ENCODE measurements around the gene NPB.
"Not testable (repeated sequence)": the region's sequence is repeated elsewhere in the genome, so short reads cannot be mapped to it uniquely, and the experiment has no call there.

The NPB gene

DNA sequence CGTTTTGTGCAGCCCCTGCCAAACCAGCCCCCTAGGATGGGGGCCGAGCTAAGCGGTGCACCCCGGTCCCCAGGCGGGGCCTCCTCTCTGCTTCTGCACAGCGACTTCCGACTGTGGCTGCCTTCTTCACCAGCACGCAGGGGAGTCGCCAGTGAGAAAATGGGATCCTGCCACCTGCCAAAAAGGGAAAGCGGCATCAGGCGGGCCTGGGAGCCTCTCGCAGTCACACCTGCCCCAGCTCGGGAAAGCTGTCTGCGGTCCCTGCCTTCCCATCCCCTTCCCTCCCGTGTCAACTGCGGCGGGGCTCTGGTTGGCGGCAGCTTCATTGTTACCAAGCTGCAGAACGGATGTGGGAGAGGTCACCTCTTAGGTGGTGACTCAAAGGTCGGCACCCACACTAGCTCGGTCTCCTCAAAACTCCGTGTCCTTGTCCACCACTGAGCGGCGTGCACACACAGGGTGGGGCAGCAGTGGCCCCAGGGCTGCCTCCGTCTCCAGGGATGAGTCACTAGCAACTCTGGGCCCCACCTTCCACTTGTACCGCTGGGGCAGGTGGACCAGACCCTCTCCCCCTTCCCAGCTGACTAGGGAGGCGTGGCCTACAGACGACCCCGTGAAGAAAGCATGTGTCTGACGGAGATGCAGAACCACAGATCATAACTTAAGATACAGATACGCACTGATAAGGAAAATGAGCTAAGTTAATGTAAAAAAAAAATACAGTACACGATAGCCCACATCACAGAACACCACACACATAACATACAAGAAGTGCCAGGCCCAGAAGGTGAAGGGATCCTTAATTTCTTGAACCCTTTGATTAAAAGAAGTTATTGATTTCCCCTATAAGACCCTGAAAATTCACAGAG, 10.6 kb downstream of the NPB start:
- no peak for DNase-seq

DNA sequence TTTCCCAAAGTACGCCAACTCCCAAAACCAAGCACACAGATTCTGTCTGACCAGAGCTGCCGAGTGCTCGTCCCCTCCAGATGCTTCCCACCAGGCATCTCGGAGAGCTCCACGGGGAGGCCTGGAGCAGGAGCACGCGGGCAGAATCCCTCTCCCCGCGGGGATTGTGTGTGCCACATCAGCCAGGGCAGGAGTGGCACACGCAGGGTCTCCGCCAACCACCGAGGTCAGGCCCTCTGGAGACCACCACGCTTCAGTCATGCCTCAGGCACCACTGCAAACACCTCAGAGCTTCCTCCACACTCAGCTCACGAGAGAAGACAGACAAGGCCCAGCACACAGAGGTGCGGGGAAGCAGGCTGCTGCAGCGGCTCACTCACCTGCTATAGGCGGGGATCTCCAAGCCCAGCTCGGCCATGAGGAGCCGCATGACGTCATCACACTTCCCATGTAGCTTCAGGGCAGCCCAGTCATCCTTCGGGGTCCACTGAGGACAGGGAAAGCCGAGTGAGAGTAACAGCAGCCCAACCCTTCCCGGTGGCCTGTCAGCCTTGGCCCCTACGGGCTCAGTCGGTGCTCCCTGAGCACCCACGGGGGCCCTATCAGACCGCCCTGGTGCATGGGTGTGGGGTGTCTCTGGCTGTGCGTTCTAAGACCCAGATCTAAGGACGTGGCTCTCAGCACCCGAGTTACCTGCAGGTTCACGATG, 11.5 kb downstream of the NPB start:
- DNase-seq: no peak

DNA sequence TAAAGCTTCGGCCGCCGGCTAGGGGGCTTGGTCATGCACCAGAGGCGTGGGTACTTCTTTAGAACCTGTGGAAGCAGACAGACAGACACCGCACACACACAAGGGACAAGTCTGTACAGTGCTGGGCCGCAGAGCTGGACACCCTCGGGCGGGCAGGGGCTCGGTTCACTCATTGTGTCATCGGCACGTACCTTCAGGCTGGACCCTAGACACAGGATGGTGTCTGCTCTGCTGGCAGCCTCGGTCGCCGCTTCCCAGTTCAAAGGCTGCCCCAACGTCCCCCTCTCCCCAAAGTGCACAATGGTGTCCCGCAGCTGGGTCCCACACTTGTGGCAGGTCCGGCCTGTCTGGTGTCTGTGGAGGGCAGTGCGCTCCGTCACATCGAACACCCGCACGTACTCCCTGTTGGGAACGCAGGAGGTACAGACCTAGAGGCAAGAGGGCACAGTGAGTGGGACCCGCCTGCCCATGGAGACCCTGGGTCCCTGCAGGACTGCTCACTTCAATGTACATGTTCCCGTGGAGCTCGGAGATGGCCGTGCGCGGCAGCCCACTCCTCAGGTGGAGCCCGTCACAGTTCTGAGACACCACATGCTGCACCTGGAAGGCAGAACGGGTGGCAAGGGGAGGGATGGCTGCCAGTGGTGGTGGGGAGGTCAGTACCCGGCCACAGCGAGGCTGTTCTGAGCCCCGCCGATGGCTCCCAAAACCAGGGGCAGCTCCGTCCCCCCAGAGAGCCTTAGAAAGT, 12.2 kb downstream of the NPB start:
- DNase-seq: no peak

DNA sequence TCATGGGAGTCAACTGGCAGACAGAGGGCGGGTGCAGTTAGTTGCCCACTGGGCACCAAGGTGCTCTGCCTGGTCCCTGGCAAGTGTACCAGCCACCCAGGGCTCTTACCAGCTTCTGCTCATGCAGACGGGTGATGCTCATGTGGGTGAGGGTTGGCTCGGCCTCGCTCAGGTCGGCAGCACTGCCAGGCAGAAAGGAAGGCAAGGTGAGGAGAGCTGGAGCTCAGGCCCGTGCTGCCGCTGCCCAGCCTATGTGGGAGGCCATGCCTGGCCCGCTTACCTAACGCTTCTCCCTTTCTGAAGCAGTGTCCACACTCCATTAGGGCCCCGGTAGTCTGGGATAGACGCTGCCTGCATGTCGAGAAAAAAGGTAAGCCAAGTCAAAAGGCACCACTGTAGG, 13.3 kb downstream of the NPB start:
- DNase-seq: no peak

DNA sequence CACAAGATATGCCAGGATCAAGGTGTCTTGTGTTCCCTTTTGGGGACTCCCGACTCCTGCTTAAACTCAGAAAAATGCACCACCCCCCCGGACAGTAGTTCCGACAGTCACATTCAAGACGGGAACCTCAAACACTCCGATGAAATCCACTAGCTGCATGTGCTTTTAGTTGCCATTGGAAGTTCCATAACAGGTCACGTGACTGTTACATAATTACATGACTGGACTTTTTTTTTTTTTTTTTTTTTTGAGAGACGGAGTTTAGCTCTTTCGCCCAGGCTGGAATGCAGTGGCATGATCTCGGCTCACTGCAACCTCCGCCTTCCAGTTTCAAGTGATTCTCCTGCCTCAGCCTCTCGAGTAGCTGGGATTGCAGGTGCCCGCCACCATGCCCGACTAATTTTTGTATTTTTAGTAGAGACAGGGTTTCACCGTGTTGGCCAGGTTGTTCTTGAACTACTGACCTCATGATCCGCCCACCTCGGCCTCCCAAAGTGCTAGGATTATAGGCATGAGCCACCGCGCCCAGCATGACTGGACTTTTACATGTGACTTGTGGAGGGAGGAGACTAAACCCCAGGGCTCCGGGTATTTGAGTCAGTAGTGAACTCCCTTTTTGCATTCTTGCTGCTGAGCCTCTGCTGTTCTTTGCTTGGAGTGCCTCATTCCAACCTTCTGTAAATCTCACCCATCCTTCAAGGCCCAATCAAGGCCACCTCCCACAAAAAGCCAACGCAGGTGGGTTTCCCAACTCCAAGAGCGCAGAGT, 14.4 kb downstream of the NPB start:
- peak; percentile 62 for DNase-seq

DNA sequence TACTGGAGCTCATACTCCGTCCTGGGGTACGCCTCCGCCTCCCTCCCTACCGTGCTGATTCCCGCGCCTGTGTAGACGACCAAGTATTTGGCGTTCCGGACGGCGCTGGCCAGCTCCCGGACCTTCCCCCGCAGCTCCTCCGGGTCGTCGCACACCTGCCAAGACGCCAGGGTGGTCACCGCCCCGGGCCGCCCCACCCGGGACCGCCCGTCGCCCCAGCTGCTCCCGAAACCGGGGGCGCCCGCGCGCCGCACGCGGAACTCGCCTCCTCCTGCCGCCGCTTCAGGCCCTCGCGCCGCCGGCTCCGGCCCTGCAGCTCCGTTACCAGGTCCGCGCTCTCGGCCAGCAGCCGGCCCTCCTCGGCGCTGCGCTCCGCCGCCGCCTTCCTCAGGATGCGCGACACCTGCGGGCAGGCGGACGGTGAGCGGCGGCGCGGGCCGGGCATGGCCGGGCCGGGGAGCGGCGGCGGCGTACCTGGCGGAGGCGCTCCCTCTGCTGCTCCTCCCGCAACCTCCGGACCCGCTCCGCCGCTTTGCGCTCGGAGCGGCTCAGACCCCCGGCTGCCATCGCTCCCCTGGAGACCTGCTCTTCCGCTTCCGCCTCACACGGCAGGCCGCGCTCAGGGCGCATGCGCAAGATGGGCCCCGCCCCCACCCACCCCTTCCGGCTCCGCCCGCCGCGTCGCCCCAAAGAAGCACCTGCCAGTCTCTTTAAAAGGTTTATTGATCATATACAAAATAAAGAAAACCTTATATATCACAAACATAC, 15.7 kb downstream of the NPB start, which contains the start of gene SIRT7:
TSS of gene SIRT7 (minus strand) at position 612 of the 768 bp plus-strand sequence. CDS start at position 567, 45 bp downstream.
- DNase-seq: peak; percentile 64

DNA sequence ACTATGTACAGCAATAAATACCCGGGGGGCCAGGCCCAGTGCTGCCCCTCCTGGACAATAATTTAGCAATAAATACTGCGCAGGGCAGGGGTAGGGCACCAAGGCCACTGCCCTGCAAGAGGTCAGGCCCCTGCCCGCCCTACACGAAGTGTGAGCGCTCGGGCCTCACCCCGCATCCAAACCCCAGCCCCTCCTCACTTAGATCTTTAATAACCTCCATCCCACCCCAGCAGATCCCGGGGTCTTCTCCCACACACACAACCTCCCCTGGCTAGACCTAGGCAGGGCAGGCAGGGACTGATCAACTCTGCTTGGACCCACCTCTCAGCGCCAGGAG, 16.3 kb downstream of the NPB start:
- DNase-seq: not testable (repeated sequence)

DNA sequence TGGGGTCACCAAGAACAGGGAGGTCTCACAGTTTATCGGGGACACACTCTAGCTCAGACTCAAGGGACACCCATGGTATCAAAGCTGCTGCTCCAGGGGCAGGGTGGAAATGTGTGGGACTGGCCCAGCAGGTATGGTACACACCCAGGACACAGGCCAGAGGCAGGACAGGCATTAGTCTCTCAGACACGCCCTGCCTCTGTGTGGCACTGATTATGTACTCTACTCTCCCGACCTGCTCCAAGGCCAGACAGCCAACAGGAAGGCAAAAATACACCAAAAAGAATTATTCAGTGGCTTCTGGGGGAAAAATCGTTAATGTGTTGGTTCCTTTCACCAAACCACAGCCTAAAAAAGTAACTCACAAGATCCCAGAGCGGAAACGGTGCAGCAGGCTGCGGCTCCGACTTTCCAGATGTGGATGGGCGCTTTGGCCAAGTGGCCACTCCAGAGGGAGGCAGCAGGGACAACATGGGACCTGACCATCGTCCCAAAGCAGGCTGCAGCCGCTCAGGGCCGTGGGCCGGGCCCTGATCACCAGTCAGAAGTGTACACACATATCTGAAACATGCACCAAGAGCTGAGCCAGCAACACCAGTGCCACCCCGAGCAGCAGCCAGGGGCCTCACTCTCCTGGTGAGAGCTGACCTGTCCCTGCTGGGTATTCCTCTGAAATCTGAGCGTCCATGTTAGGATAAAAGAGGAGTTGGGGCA, 17.0 kb downstream of the NPB start:
- DNase-seq: no peak

DNA sequence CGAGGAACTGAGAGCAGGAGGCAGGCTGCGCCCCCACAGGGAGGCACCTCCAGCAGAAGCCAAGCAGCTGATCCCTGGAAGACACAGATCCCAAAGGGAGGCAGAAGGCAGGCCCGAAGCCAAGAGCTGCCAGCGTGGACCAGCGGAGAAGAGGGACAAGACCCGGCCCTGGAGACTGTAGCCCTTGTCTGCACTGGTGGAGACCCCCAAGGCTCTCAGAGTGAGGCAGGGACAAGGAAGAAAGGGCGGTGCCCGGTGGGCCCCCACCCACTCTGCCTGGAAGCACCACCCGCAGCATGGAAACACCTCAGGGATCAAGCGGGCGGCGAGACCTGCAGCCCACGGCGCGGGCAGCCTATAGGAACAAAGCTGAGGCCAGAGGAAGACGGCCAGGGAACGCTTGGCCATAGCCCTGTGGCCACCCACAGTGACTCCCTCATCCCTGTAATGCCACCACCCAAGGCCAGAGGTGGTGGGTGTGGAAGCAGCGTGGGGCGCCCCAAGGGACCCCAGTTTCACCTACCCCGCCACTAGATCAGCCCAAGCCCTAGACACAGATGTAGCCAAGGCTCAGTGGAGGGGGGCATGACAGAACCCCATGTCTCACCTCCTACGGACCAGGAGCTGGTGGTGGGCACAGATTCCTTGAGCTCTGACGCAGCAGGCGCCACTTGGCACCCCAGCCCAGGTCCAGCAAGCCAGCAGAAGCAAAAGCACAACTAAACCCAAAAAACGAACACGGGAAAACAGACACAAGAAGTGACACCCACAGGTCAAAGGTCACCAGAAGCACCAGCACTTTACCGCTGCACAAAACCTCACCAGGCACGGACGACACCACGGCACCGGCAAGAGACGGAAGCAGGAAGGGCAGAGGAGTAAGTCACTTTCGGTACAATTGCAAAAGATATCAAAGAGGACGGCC, 18.8 kb downstream of the NPB start:
- no peak for DNase-seq

DNA sequence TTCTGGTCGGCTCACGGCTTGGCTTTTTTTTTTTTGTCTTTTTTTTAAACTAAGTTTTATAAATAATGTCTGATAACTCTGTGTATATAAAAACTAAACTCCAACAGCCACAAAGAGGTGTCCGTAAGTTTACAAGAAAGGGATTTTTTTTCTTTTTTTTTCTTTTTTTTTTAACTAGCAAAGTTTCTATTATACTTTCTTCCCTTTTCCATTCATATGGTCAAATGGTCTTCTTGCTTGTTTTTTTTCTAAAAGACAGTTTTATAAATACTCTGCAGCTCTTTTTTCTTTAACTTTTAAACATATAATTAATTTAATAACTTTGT, 19.5 kb downstream of the NPB start:
- no peak for DNase-seq

DNA sequence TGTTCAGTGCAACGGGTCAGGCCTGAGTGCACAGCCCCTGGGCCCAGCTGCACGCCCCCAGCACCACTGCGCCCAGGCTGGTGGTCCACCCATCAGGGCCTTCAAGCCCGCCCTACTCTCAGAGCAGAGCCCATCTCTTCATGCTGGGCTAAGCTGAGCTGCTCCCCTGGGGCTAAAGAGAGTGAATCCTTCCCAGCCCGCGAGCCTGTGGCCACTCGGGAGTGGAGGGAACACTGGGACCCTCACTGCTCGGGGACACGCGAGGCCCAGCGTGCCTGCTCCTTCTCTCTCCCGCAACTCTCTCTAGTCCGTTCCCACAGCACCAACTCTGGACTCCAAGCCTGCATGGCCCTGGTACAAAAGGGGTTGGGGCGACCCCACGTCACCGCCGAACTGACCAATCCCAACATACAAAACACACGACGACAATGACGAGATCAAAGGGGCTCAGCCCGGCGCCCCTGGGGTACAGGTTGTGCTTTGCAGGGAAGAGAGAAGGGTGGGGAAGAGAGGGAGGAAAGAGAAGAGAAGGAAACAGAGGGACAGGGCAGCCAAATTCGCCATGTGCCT, 20.0 kb downstream of the NPB start:
- no peak for DNase-seq

DNA sequence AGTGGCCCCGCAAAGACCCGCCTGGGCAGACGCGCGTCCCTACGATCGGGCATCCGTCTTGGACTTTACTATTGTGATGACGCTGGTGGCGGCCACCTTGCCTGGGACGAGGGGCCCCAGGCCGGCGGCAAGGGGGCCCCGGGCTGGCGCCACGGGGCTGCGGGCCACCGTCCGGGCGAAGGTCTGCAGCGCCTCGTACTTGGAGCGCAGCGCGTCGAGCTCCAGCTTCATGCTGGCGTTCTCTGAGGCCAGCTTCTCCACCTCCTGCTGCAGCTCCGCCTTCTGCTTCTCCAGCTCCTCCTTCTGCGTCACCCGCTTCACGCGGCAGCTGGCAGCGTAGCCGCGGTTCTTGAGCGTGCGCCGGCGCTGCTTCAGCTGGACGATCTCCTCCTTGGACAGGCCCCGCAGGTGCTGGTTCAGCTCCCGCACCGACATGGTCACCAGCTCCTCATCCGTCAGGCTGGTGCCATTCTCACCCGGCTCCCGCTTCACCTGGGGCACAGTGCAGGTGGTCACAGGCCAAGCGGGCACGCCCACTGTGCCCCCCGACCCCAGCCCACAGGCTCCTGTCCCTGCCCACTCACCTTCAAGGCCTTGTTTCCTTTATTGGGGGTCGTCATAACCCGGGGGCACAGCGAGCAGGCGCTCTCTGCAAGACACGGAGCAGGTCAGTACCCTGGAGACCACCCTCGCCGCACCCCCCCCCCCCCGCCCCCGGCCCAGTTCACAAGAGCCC, 20.7 kb downstream of the NPB start:
- no peak for DNase-seq

DNA sequence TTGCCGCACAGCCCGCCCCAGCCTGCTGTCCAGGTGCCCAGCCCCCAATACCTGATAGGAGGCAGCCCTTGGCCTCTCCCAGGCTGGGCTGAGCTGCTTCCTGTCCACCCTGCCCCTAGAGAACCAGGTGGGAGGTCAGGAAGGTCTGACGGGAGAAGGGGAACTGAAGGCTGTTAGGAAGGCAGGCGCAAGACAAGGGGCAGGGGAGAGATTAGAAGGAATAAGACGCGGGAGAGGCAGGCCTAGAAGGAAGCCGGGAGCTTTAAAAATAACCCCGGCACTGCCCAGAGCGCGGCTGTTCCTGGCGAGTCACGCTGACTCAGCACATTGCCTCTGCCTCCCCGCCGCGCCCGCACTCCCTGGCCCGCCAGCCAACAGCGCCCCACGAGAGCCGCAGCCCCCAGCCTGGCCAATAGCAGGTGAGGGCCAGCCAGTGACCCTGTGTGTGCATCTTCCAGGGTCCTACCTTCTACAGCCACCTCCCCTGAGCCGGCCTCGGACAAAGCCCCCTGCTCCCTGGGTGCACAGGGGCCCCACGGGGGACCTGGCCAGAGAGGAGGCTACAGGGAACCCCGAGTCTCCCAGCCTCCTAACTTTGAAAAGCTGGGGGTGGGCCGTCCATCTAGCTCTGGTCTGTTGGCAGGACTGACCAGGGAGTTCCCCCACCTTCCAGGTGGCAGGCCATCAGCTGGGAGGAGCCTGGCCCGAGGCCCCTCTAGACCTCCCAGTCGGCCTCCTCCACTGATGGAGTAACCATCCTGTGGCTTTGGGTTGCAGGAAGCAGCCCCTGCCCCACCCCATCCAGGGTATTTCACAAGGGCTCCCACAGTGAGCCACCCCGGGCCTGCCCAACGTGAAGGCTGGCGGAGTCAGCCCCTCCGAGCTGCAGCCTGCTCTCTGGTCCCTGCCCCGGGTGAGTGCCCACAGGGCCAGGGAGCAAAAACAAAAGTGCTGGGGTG, 21.5 kb downstream of the NPB start:
- DNase-seq: peak; percentile 74

DNA sequence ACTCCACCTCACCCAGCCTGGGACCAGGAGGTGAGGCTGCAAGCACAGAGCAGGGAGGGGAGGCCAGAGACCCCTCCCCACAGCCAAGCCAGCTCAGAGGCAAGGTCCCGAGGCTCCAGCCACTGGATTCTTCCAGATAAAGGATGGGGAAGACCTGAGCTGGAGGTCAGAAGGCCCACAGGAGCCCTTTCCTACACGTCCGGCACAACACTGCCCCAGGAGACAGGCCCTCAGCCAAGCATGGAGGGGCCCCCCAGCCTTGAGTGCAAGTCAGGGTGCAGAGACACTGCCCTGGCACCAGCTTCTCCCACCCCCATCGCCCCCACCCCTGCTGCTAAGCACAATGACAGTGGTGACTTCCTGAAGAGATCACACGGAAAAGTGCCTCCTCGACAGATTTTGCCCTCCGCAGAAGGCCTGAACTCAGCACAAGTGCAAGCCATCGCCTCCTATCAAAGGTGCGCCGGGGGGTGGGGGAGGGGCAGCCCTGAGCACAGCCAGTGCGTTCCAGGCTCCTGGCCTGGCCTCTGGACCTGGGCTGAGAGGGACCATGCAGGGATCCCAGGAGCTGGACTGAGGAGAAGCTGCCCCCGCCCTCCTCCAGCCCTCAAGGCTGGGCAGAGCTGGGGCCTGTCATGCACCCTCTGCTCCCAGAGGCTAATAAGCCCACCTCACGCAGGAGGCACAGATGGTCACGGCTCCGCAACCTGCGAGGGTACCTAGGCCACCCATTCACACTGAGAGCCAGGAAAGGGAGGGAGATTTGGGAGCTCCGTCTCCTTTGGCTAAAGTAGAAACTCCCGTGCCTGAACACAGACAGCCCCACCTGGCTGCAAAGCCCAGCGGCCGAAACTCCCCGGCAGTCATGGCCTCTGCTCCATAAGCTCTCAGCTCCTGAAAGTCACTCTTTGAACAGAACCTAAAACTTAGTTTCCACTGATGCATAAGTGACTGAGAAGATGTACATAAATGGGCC, 22.8 kb downstream of the NPB start:
- DNase-seq: no peak

DNA sequence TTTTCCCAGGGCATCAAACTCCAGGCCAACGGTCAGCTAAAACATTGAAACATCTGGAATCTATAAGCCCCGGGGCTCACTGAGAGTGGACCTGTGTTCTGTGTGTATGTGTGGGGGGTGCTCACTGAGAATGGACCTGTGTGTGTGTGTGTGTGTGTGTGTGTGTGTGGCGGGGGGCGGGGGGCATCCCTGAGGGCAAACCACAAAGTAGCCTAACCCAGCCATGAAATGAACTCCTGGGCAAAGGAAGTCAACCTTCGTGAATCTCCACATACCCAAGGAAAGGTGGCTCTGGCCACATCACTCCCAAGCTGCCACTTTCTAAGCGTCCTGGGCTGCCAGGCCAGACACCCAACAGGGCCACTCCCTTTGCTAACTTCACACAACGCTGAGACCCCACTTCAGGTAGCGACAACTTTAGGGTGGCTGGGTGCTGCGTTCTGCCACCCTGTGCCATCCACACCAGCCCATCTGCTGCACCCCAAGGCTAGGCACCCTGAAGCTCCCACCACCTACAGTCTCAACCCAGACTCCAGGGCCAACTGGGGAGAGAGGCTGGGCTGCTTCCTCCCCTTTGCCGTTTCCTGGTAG, 23.9 kb downstream of the NPB start:
- DNase-seq: no peak

Data from fibroblast of skin of back (primary cell).